Panc1 (cell line): ENCODE measurements around the gene CORO2B. TPM values are rescaled to one million over a fixed set of nuclear protein-coding genes. Genes with fewer than 3 reads are reported as not detected.

Source experiments
- ATAC-seq: fragments of 200-7000 bp; cut with Tn5 transposase; 2 replicates; pipeline ENCODE4 v1.9.1; 2020; ENCODE audit warnings: mild to moderate bottlenecking, moderate library complexity
- BruUV-seq: library from RNA; stranded (reverse); fragments of 400-500 nt; replicated peaks from 2 replicates; lab custom pipeline; 2021; lab: Mats Ljungman, UMichigan
- CTCF ChIA-PET: fragments of 300-600 bp; sonication (Branson Sonifier 250); formaldehyde crosslinking; loops from one replicate; lab custom pipeline; 2022; ENCODE audit warnings: antibody characterized with exemption; lab: Charles Lee
- POLR2A ChIA-PET: fragments of 300-600 bp; sonication (Branson Sonifier 250); formaldehyde crosslinking; loops from one replicate; lab custom pipeline; 2022; ENCODE audit warnings: antibody characterized with exemption; lab: Charles Lee
- DNase-seq: peaks from one replicate; pipeline ENCODE4 v3.0.0-alpha.2; 2010; ENCODE audit warnings: low read depth, low spot score
- H3K27ac ChIP-seq: 2 replicates; pipeline ENCODE4 v1.5.1; 2011; ENCODE audit warnings: mild to moderate bottlenecking, low read length, inconsistent platforms
- H3K27me3 ChIP-seq: fragments of 200-500 bp; sonication (Bioruptor generic); 2 replicates; pipeline ENCODE4 v1.6.0; 2014; ENCODE audit warnings: low read length, inconsistent platforms; ENCODE audit not compliant: control insufficient read depth, insufficient read depth
- H3K36me3 ChIP-seq: fragments of 200-500 bp; sonication (Bioruptor generic); 2 replicates; pipeline ENCODE4 v1.5.1; 2014; ENCODE audit warnings: inconsistent platforms, mild to moderate bottlenecking, low read length, moderate library complexity; ENCODE audit not compliant: control insufficient read depth, insufficient read depth
- H3K4me1 ChIP-seq: 2 replicates; pipeline ENCODE4 v1.5.1; 2011; ENCODE audit warnings: inconsistent platforms, mild to moderate bottlenecking, low read length, moderate library complexity; ENCODE audit not compliant: control insufficient read depth, insufficient read depth
- H3K4me3 ChIP-seq, 2 experiments: 2 replicates each; pipeline ENCODE4 v1.5.1; 2011 to 2012; ENCODE audit warnings: low read depth in 2 of 2, low read length in 2 of 2, mild to moderate bottlenecking in 2 of 2, inconsistent platforms in 1 of 2, moderate library complexity in 1 of 2
- H3K9me3 ChIP-seq: fragments of 200-500 bp; sonication (Bioruptor generic); 2 replicates; pipeline ENCODE4 v1.5.1; 2014; ENCODE audit warnings: low read depth, mild to moderate bottlenecking, inconsistent platforms, low read length, moderate library complexity; ENCODE audit not compliant: control insufficient read depth, insufficient read depth
- POLR2AphosphoS5 ChIP-seq: IDR thresholded peaks from 2 replicates; pipeline ENCODE4 v1.6.1; 2012; ENCODE audit warnings: mild to moderate bottlenecking, low read depth, low read length, moderate library complexity
- SIN3A ChIP-seq: IDR thresholded peaks from 2 replicates; pipeline ENCODE4 v1.6.1; 2012; ENCODE audit warnings: low read depth, mild to moderate bottlenecking, low read length, moderate library complexity, borderline replicate concordance; ENCODE audit not compliant: insufficient read depth
- TCF7L2 ChIP-seq: IDR thresholded peaks from 2 replicates; pipeline ENCODE4 v1.6.1; 2011; ENCODE audit warnings: mild to moderate bottlenecking, low read depth, low read length, inconsistent platforms
- in situ Hi-C: cut with HindIII; loops from 2 replicates; pipeline ENCODE4 v1.10.0; 2016; ENCODE audit warnings: low sequenced_read_pairs, low pct_unique_long_range_greater_than_20kb
- intact Hi-C: fragments of 100-400 bp; cut with micrococcal nuclease; formaldehyde crosslinking; loops from one replicate; pipeline ENCODE4 v1.10.0; 2022; ENCODE audit not compliant: unreplicated experiment
- total RNA-seq: library from RNA; stranded (reverse); gene quantifications from one replicate; pipeline ENCODE4 v1.2.1, GENCODE V29; 2021; ENCODE audit not compliant: unreplicated experiment
- TF ChIP-seq, protein P1 (sequence below), 2 experiments: IDR thresholded peaks; 2 replicates each; pipeline ENCODE4 v1.6.1; 2011 to 2012; ENCODE audit warnings: low read depth in 2 of 2, control low read depth in 1 of 2, low read length in 1 of 2, mild to moderate bottlenecking in 1 of 2, moderate library complexity in 1 of 2; ENCODE audit not compliant: insufficient read depth in 1 of 2
- TF ChIP-seq, protein P2 (sequence below): fragments of 450-650 bp; IDR thresholded peaks from 2 replicates; pipeline ENCODE4 v1.5.1; 2017; ENCODE audit warnings: mild to moderate bottlenecking

The CORO2B gene
- total RNA-seq, 1 experiment from 2014 or later, result 0.36 TPM

DNA sequence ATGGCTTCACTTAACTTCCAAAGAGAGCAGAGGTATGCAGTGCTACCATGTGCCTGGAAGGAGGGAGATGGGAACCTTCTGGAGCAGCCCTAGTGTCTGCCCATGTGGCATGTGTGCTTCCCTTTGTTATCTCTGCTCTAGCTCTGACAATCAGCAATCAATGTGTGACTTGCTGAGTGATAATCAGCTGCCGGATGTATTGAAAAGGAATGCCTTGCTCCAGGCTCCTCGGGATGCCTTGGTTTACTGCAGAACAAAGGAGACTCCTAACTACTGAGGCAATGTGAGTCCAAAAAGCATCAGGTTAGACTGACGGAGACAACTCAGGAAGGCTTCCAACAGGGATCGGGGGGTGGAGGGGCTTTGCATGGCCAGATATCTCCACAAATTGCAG, 36.0 kb upstream of the CORO2B start:
- TF ChIP-seq SIN3A (no peak), TCF7L2 (no peak), POLR2AphosphoS5 (no peak)
- TF ChIP-seq, protein P1, sequence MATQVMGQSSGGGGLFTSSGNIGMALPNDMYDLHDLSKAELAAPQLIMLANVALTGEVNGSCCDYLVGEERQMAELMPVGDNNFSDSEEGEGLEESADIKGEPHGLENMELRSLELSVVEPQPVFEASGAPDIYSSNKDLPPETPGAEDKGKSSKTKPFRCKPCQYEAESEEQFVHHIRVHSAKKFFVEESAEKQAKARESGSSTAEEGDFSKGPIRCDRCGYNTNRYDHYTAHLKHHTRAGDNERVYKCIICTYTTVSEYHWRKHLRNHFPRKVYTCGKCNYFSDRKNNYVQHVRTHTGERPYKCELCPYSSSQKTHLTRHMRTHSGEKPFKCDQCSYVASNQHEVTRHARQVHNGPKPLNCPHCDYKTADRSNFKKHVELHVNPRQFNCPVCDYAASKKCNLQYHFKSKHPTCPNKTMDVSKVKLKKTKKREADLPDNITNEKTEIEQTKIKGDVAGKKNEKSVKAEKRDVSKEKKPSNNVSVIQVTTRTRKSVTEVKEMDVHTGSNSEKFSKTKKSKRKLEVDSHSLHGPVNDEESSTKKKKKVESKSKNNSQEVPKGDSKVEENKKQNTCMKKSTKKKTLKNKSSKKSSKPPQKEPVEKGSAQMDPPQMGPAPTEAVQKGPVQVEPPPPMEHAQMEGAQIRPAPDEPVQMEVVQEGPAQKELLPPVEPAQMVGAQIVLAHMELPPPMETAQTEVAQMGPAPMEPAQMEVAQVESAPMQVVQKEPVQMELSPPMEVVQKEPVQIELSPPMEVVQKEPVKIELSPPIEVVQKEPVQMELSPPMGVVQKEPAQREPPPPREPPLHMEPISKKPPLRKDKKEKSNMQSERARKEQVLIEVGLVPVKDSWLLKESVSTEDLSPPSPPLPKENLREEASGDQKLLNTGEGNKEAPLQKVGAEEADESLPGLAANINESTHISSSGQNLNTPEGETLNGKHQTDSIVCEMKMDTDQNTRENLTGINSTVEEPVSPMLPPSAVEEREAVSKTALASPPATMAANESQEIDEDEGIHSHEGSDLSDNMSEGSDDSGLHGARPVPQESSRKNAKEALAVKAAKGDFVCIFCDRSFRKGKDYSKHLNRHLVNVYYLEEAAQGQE (IDR thresholded peaks at IDR 0.05; ENCODE audit: insufficient read depth in 1 of 2, low read depth in 2 of 2, low read length in 1 of 2), result no peak
- TF ChIP-seq, protein P2, sequence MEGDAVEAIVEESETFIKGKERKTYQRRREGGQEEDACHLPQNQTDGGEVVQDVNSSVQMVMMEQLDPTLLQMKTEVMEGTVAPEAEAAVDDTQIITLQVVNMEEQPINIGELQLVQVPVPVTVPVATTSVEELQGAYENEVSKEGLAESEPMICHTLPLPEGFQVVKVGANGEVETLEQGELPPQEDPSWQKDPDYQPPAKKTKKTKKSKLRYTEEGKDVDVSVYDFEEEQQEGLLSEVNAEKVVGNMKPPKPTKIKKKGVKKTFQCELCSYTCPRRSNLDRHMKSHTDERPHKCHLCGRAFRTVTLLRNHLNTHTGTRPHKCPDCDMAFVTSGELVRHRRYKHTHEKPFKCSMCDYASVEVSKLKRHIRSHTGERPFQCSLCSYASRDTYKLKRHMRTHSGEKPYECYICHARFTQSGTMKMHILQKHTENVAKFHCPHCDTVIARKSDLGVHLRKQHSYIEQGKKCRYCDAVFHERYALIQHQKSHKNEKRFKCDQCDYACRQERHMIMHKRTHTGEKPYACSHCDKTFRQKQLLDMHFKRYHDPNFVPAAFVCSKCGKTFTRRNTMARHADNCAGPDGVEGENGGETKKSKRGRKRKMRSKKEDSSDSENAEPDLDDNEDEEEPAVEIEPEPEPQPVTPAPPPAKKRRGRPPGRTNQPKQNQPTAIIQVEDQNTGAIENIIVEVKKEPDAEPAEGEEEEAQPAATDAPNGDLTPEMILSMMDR, result no peak
- Histone ChIP-seq H3K4me1 (peaks cover 12% of the 10 kb centered on the region), H3K4me3 (no peak overlapping the region), H3K27me3 (no peaks in the 10 kb centered on the region), H3K27ac (peak overlapping the region; percentile 56; the same call in 1 of the 2 replicates), H3K9me3 (no peaks in the 10 kb centered on the region), H3K36me3 (no peaks in the 10 kb centered on the region)
- BruUV-seq, result no TSS peak
- in situ Hi-C loops (no loop called here), intact Hi-C loops (no loop called here)
- POLR2A ChIA-PET, result no interaction called here
- DNase-seq, result no peak
- CTCF ChIA-PET, result interaction anchor here (0.6 to 0.8 kb wide), 2 partner anchors 131 to 236 kb away, joined by 3 to 8 read pairs; no protein-coding TSS in a partner anchor
- no peak for ATAC-seq

DNA sequence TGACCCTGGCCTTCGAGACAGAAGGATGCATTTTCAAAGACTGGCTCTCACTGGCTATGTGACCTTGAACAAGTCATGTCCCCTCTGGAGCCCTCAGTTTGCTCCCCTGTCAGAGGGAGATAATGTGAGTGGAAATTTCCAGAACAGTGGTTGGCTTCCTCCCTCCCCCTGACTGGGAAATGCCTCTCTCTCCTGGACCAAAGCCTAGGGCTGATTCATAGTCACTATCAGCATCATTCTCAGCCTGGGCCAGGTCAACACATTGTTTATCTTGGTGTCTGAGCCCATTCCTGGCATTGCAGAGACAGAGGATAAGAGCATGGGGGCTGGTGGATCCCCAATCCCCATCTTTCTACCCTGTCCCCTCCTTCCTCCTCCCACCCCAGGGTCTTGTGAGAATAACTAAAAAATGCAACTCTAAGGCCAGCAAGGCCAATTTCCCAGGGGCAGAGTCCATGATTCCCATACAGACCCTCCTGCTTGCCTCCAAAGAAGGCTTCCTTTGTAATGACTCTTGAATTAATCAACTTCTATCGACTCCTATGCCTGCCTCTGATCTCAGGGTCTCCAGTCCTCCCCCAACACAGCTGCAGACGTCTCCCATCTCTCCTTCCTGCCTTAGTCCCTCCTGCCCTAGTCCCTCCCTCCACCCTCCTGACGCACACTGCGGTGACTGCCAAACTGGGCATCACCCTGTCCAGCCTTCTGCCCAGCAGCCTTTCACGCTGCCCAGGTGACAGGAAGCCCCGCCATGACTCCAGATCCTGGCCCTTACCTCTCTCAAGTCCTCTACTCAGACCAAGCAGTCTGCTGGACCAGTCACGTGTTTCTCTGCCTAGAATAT, 35.4 kb upstream of the CORO2B start:
- no TSS peak for BruUV-seq
- H3K36me3 ChIP-seq, result no peaks in the 10 kb centered on the region
- H3K27ac ChIP-seq, result peak overlapping the region; percentile 56; the same call in 1 of the 2 replicates
- intact Hi-C loops, result no loop called here
- peaks cover 12% of the 10 kb centered on the region for H3K4me1 ChIP-seq
- TF ChIP-seq, protein P1 (IDR thresholded peaks at IDR 0.05; ENCODE audit: insufficient read depth in 1 of 2, low read depth in 2 of 2, low read length in 1 of 2), result no peak
- no peak for TF ChIP-seq SIN3A
- TF ChIP-seq TCF7L2, result no peak
- ChIA-PET CTCF (no interaction called here), POLR2A (no interaction called here)
- DNase-seq, result no peak
- no peak overlapping the region for H3K4me3 ChIP-seq
- peak; percentile 92 for ATAC-seq
- no peaks in the 10 kb centered on the region for H3K27me3 ChIP-seq
- in situ Hi-C loops, result no loop called here
- H3K9me3 ChIP-seq, result no peaks in the 10 kb centered on the region
